GM21825 (cell line): ENCODE results near the gene TMEM51.

ENCODE experiments used
- ATAC-seq: cut with Tn5 transposase; IDR thresholded peaks from one replicate; pipeline ENCODE4 v1.9.1; 2021; ENCODE audit warnings: mild to moderate bottlenecking, moderate library complexity; ENCODE audit not compliant: unreplicated experiment

TMEM51 gene

GRCh38 chr1:15242766-15243165, 89.2 kb downstream of the TMEM51 start:
- ATAC-seq: no peak

- ATAC-seq: no peak
Measured at GRCh38 chr1:15243275-15244043, 89.9 kb downstream of the TMEM51 start.

- no peak for ATAC-seq
Measured at GRCh38 chr1:15244813-15245212, 91.3 kb downstream of the TMEM51 start.

- ATAC-seq: no peak
Measured at GRCh38 chr1:15245593-15246360, 92.2 kb downstream of the TMEM51 start.

- ATAC-seq: no peak
Measured at GRCh38 chr1:15246960-15247614, 93.5 kb downstream of the TMEM51 start, which contains the start of gene FHAD1. Gene FHAD1 (plus strand): TSS chr1:15247223. CDS start chr1:15251785, 4,562 bp downstream.

- ATAC-seq: no peak
Measured at GRCh38 chr1:15248216-15248615, 94.7 kb downstream of the TMEM51 start.

DNA sequence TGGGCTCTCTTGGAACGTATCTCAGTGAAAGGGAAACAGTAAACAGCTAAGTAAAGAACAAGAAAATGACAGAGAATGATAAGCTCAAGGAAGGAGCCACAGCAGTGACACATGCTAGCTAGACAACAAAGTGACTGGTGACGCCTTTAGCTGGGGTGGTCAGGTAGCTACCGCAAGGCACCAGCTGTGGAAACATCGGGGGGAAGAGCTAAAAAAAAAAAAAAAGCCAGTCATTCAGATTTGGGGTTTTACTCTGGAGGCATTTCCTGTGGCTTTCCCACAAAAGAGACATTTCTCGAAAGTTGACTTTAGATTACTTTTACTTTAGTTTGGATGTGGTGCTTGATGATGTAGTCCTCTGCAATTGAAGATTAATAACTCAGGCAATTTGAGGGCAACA, 95.5 kb downstream of the TMEM51 start:
- no peak for ATAC-seq

DNA sequence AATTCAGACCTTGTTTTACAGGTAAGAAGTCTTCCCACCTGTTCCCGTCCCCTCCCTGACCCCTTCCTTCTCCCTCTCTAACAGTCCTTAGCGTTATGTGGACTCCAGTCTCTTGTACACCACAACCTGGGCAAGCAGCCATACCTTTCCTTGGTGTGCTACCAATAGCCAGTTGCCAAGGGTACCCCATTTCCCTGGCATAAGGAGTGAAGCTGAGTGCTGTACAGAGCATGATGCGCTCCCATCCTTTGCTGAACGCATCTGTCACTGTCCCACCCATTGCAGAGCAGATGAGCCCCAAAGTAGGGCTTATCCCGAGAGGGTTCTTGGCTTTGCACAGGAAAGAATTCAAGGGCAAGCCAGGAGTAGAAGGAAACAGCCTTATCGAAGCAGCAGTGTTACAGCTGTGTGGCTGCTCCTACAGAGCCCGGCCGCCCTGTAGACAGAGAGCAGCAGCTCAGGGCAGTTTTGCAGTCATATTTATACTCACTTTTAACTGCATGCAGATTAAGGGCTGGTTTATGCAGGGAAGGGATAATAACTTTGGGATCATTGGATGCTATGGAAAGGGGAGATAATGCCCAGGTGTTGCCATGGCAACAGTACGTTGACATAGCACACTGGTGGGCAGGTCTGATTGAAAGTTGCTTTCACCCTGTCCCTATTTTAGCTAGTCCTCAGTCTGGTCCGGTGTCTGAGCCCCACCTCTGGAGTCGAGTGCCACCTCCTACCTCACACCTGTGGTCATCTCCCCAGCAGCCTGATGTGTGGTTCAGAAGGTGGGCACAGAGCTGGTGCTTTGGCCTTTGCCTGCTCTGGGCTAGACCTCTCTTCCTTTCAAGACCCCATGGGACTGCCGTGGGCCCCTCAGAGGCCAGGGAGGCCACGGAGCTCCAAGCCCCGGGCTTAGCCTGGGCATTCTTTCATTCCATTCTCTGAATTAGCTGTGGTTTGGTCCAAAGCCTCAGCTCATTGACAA, 98.6 kb downstream of the TMEM51 start:
- ATAC-seq: no peak

DNA sequence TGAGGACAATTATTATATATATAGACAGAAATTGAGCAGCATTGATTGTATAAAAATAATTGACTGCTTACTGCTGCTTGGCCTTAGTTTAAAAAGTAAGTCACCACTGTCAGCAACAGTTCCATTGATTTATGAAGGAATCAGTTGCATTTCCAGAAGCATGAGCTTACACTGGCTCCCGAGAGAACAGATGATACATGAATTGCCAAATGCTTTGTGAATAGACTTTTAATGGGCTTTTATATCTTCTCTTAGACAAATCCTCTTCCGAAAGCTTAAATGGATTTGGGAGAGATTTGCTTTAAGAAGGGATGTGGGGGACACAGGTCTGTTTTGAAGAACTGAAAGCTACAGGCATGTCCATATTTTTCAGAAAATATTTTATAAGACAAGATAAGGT, 101.0 kb downstream of the TMEM51 start:
- ATAC-seq: no peak

- ATAC-seq: no peak
Measured at GRCh38 chr1:15255582-15256149, 102.1 kb downstream of the TMEM51 start.

GRCh38 chr1:15256584-15256983, 103.0 kb downstream of the TMEM51 start:
- no peak for ATAC-seq

DNA sequence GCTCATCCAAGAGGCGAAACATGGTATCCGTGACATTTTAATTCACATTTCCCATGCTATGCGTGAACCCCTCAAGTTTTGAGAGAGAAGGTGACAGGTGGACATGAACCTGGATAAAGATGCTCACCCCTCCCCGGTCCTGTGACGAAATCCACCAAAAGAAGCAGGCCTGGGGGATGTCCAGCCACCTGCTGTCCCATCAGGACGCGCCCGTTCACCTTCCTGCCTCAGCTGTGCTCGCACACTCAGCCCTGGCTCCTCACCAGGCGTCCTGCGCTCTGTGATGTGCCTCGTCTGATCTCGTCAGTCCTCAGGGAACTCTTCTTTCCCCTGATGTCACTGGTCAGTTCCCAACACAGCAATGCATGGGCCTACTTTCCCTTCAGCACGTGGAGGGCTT, 103.8 kb downstream of the TMEM51 start:
- ATAC-seq: no peak

DNA sequence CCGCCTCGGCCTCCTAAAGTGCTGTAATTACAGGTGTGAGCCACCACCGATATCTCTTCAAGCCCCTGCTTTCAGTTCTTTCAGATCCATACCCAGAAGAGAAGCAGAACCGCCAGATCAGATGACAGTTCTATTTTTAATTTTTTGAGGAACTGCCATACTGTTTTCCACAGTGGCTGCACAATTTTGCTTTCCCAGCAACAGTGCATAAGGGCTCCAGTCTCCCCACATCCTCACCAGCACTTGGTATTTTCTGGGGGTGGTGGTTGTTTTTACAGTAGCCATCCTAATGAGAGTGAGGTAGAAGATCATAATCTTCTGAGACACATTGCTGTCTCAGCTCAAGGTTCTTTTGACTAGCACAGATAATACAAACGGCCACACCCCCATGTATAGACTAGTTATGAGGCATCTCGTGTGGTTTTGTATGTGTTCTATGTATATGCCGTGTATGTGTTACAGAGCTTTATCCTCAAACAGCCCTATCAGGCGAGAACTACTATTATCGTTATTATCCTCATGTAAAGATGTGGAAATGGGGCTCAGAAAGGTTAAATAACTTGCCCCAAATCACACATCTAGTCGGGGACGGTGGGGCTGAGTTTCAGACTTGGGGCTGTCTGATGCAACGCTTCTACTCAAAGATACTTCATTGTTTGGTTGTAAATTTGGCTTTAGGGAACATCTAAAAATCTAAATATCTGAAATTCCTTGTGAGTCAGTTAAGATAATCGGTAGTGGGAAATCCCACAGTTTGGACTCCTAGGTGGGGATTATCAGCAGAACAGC, 105.5 kb downstream of the TMEM51 start:
- ATAC-seq: no peak

- no peak for ATAC-seq
Measured at GRCh38 chr1:15259622-15260007, 106.1 kb downstream of the TMEM51 start.

DNA sequence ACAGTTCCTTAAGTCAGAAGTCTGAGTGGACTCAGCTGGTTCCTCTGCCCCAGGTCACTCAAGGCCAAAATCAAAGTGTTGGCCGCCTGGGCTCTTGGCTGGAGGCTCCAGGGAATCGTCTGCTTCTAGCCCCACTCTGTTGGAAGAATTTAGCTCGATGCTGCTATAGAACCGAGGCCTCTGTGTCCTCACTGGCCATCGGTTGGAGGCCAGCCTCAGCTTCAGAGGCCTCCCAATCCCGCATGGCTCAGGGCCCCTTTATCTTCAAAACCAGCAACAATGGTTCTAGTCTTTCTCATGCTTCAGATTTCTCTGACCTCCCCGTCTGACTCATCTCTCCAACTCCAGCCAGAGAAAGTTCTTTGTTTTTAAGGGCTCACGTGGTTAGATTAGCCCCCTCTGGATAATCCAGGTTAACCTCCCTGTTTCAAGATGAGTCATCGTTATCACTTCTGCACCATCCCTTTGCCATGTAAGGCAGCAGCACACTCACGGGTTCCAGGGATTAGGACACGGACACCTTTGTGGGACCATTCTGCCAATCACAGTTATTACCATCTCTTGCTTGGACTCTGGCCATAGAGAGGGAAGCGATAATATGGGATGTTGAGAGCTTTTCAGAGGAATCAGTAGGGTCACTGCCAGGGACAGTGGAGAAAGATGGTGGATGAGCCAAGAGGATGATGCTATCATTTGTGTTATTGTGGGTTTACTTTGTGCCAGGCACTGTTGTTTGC, 107.0 kb downstream of the TMEM51 start:
- no peak for ATAC-seq

DNA sequence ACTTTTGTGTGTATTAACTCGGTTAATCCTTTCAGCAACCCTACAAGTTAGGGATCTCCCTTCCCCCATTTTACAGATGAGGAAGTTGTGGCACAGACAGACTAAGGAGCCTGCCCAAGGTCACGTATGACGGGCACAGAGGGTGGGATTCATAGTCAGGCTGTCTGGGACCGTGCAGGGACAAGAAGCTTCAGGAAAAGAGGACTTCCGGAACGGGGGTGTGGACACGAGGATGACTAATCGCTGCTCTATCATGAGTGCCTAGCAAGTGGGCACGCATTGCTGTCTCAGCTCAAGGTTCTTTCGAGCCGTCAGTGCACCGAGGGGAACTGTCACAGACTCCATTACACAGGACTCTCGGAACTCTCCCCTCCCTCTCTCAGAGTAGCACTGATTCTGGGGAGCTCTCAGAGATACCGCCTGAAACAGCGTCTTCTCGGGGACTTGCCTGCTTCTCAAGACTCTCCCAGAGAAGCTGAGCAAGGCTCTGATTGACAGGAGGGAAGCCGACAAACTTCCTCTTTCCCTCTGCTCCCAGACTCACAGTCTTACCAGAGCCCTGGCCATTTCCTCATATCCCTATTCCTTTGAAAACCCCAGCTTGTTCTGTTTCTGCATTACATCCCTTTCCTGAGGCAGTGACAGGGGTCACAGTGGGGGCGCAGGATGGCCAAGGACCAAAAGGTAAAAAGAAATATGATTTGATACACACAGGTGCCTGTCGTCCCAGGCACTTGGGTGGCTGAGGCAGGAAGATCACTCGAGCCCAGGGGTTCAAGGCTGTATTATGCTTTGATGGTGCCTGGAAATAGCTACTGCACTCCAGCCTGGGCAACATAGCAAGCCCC, 107.8 kb downstream of the TMEM51 start:
- ATAC-seq: no peak

- no peak for ATAC-seq
Measured at GRCh38 chr1:15262003-15262377, 108.4 kb downstream of the TMEM51 start.

DNA sequence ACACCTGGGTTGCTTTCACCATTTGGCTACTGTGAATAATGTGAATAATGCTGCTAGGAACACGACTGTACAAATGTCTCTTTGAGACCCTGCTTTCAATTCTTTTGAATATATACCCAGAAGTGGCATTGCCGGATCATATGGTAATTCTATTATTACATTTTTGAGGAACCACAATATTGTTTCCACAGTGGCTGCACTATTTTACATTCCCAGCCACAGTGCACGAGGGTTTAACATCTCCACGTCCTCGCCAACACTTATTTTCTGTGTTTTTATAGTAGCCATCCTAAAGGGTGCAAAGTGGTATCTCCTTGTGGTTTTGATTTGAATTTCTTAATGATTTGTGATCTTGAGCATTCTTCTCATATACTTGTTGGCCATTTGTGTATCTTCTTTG, 109.2 kb downstream of the TMEM51 start:
- ATAC-seq: no peak
